Cortex of kidney (tissue), 1 donor: Measurements from ENCODE around the gene LBH.

ENCODE experiments used
- DNase-seq: peaks from one replicate; lab custom pipeline; 2025; lab: John Stamatoyannopoulos, UW

The LBH gene

DNA sequence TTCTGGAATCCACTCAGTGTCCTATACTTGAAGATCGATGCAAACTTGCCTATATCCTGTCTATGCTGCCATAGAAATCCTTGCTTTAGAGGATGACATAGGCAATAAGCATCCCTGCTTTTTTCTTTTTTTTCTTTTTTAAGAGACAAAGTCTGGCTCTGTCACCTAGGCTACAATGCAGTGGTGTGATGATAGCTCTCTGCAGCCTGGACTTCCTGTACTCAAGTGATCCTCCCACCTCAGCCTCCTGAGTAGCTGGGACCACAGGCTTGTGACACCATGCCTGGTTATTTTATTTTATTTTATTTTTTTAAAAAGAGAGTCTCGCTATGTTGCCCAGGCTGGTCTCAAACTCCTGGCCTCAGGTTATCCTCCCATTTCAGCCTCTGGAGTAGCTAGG lies 76.9 kb downstream of the LBH start:
- DNase-seq = no peak
